ENCODE data around the gene DCLRE1C. TPM values are rescaled to one million over a fixed set of nuclear protein-coding genes. Genes with fewer than 3 reads are reported as not detected.

The DCLRE1C gene
- total RNA-seq, 2 donors from 2014 or later = 11.0 to 19.0 TPM

DNA sequence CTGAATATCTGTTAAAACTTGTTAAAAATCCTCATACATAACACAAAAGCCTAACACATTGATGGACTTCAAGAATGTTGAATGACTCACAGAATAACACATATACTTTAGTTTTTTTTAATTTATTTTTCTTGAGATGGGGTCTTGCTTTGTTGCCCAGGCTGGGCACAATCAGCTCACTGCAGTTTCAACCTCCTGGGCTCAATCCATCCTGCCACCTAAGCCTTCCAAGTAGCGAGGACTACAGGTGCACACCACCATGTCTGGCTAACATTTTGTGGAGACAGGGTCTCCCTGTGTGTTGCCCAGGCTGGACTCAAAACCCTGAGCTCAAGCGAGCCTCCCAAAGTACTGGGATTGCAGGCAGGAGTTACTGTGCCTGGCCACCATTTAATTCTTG is 47.1 kb downstream of the DCLRE1C start:
- Histone ChIP-seq H3K9ac (ENCODE audit: low read depth in 2 of 2, low read length in 2 of 2) (no peak overlapping the region), H3K4me1 (no peaks in the 10 kb centered on the region), H3K27ac (no peak overlapping the region), H3K36me3 (peaks cover 10% of the 10 kb centered on the region), H3K4me3 (no peak overlapping the region), H3K9me3 (no peaks in the 10 kb centered on the region), H3K27me3 (no peaks in the 10 kb centered on the region)
- TF ChIP-seq, protein P1, sequence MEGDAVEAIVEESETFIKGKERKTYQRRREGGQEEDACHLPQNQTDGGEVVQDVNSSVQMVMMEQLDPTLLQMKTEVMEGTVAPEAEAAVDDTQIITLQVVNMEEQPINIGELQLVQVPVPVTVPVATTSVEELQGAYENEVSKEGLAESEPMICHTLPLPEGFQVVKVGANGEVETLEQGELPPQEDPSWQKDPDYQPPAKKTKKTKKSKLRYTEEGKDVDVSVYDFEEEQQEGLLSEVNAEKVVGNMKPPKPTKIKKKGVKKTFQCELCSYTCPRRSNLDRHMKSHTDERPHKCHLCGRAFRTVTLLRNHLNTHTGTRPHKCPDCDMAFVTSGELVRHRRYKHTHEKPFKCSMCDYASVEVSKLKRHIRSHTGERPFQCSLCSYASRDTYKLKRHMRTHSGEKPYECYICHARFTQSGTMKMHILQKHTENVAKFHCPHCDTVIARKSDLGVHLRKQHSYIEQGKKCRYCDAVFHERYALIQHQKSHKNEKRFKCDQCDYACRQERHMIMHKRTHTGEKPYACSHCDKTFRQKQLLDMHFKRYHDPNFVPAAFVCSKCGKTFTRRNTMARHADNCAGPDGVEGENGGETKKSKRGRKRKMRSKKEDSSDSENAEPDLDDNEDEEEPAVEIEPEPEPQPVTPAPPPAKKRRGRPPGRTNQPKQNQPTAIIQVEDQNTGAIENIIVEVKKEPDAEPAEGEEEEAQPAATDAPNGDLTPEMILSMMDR (IDR thresholded peaks at IDR 0.05) = no peak
- intact Hi-C loops (cut with DNase I) = no loop called here
- DNase-seq = no peak

- no peak overlapping the region for H3K9ac ChIP-seq (ENCODE audit: low read depth in 2 of 2, low read length in 2 of 2)
- intact Hi-C loops (cut with DNase I) = no loop called here
- H3K4me1 ChIP-seq = no peaks in the 10 kb centered on the region
- H3K9me3 ChIP-seq = no peaks in the 10 kb centered on the region
- TF ChIP-seq, protein P1 (IDR thresholded peaks at IDR 0.05) = no peak
- no peak overlapping the region for H3K27ac ChIP-seq
- DNase-seq = no peak
- H3K4me3 ChIP-seq = no peak overlapping the region
- H3K27me3 ChIP-seq = no peaks in the 10 kb centered on the region
- peaks cover 10% of the 10 kb centered on the region for H3K36me3 ChIP-seq
Measured at GRCh38 chr10:14905890-14906289, 48.0 kb downstream of the DCLRE1C start.

DNA sequence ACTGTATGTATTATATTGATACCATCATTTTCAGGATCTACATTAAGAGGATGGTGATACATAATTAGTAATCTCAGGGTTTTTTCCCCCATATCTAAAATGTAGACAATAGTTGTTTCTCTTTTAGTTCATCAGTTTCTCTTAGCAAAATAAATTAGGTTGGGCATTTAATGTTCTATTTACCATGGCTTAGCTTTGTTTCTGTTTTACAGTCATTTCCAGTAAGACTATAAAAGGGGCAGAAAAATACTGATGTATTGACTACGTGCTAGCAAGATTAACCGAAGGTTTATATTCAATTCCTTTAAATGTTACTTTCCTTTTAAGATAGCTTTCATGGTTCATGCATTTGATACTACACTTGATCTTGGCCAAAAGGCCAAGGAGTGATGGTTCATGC is 49.0 kb downstream of the DCLRE1C start:
- Histone ChIP-seq H3K27me3 (no peaks in the 10 kb centered on the region), H3K27ac (no peak overlapping the region), H3K9me3 (no peaks in the 10 kb centered on the region), H3K9ac (ENCODE audit: low read depth in 2 of 2, low read length in 2 of 2) (no peak overlapping the region), H3K4me3 (no peak overlapping the region), H3K4me1 (no peaks in the 10 kb centered on the region), H3K36me3 (peaks cover 10% of the 10 kb centered on the region)
- DNase-seq = no peak
- intact Hi-C loops (cut with DNase I) = no loop called here
- TF ChIP-seq, protein P1 (IDR thresholded peaks at IDR 0.05) = no peak

GRCh38 chr10:14904316-14904732 is 49.6 kb downstream of the DCLRE1C start:
- TF ChIP-seq, protein P1 (IDR thresholded peaks at IDR 0.05) = peak; percentile 45
- no peak for DNase-seq
- Histone ChIP-seq H3K27me3 (no peaks in the 10 kb centered on the region), H3K27ac (no peak overlapping the region), H3K9ac (ENCODE audit: low read depth in 2 of 2, low read length in 2 of 2) (no peak overlapping the region), H3K36me3 (peaks cover 10% of the 10 kb centered on the region), H3K4me3 (no peak overlapping the region), H3K9me3 (no peaks in the 10 kb centered on the region), H3K4me1 (no peaks in the 10 kb centered on the region)
- intact Hi-C loops (cut with DNase I) = no loop called here

- TF ChIP-seq, protein P1 (IDR thresholded peaks at IDR 0.05) = no peak
- H3K27ac ChIP-seq = no peak overlapping the region
- intact Hi-C loops (cut with DNase I) = no loop called here
- H3K4me1 ChIP-seq = no peaks in the 10 kb centered on the region
- H3K27me3 ChIP-seq = no peaks in the 10 kb centered on the region
- no peak overlapping the region for H3K9ac ChIP-seq (ENCODE audit: low read depth in 2 of 2, low read length in 2 of 2)
- no peak for DNase-seq
- H3K36me3 ChIP-seq = no peaks in the 10 kb centered on the region
- no peaks in the 10 kb centered on the region for H3K9me3 ChIP-seq
- H3K4me3 ChIP-seq = no peak overlapping the region
Measured at GRCh38 chr10:14891151-14891550, 62.7 kb downstream of the DCLRE1C start.

DNA sequence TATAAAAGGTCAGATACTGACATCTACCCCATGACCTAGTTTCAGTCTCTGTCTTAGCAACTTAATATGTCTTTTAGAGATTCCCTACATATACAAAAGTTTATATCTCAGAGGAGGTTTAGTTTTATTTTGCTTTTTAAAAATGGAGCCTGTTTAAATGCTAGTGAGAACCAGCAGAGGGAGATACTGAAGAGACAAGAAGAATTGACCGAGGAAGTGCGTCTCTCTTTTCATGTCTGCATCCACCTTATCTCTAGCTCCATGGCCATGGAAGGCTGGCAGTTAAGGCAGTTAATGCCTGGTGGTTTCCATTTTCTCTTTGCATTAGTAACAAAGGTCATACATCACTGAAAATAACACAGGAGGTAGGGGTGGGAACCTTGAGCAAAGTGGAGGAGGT is 64.6 kb downstream of the DCLRE1C start:
- TF ChIP-seq, protein P1 (IDR thresholded peaks at IDR 0.05) = no peak
- H3K36me3 ChIP-seq = no peaks in the 10 kb centered on the region
- H3K4me1 ChIP-seq = no peaks in the 10 kb centered on the region
- no peak for DNase-seq
- no peaks in the 10 kb centered on the region for H3K27me3 ChIP-seq
- no peak overlapping the region for H3K9ac ChIP-seq (ENCODE audit: low read depth in 2 of 2, low read length in 2 of 2)
- no peak overlapping the region for H3K27ac ChIP-seq
- H3K9me3 ChIP-seq = no peaks in the 10 kb centered on the region
- H3K4me3 ChIP-seq = no peak overlapping the region
- intact Hi-C loops (cut with DNase I) = no loop called here

All from colonic mucosa (tissue), 4 donors.